SK-N-MC (cell line): ENCODE results near the gene SMAD9.

ENCODE experiments used
- EZH2 ChIP-seq: fragments of 200-600 bp; sonication (generic); IDR thresholded peaks from one replicate; pipeline ENCODE4 v1.6.1; 2017; ENCODE audit warnings: antibody characterized with exemption
- FOXP2 ChIP-seq: optimal IDR thresholded peaks from 2 replicates; pipeline ENCODE3; 2011; ENCODE audit warnings: mild to moderate bottlenecking, moderate library complexity; ENCODE audit not compliant: insufficient read depth; ENCODE audit errors: extremely low read length, control extremely low read depth
- POLR2AphosphoS5 ChIP-seq: IDR thresholded peaks from 2 replicates; pipeline ENCODE4 v1.6.1; 2012; ENCODE audit warnings: mild to moderate bottlenecking, low read depth, low read length, borderline replicate concordance

GRCh38 chr13:36875431-36875830 is 44.6 kb downstream of the SMAD9 start:
- TF ChIP-seq EZH2 (no peak), POLR2AphosphoS5 (no peak), FOXP2 (no peak)
